IMR-90 (cell line): ENCODE data around the gene ADAMTS6.

Experiments used
- MAZ ChIP-seq: IDR thresholded peaks from 2 replicates; pipeline ENCODE4 v1.6.1; 2012; ENCODE audit warnings: low read depth, mild to moderate bottlenecking, low read length, improper control_type of control experiment, moderate library complexity, borderline replicate concordance
- MXI1 ChIP-seq: IDR thresholded peaks from 2 replicates; pipeline ENCODE4 v1.6.1; 2012; ENCODE audit warnings: low read depth, mild to moderate bottlenecking, low read length, moderate library complexity, borderline replicate concordance
- NFE2L2 ChIP-seq: fragments of 150-350 bp; IDR thresholded peaks from 2 replicates; pipeline ENCODE4 v1.6.1; 2016; ENCODE audit warnings: low read depth, mild to moderate bottlenecking, low read length
- POLR2A ChIP-seq: IDR thresholded peaks from 2 replicates; pipeline ENCODE4 v1.6.1; 2012; ENCODE audit warnings: mild to moderate bottlenecking, low read depth, low read length
- TF ChIP-seq, protein P1 (sequence below): conservative IDR thresholded peaks from 2 replicates; pipeline ENCODE4 v1.5.1; 2012; ENCODE audit warnings: mild to moderate bottlenecking, low read depth, low read length, improper control_type of control experiment

DNA sequence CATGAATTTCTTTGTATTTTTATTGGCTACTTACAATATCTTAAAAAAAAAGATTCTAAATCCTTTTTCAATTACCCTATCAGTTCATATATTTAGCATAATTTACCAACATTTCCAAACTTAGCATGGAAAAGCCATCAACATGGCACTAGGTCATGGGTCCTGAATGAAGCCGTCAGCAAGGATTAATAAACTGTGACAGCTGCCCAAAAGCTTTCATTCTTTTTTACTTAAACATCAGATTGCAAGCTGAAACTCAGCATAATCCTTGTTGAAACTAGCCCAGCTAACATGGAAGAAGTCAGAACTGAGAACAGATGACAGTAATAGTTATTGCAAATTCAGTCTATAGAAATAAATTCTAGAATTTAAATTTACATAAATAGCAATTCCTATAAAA lies 209.8 kb downstream of the ADAMTS6 start:
- TF ChIP-seq POLR2A (no peak), MXI1 (no peak), MAZ (no peak), NFE2L2 (no peak)
- TF ChIP-seq, protein P1, sequence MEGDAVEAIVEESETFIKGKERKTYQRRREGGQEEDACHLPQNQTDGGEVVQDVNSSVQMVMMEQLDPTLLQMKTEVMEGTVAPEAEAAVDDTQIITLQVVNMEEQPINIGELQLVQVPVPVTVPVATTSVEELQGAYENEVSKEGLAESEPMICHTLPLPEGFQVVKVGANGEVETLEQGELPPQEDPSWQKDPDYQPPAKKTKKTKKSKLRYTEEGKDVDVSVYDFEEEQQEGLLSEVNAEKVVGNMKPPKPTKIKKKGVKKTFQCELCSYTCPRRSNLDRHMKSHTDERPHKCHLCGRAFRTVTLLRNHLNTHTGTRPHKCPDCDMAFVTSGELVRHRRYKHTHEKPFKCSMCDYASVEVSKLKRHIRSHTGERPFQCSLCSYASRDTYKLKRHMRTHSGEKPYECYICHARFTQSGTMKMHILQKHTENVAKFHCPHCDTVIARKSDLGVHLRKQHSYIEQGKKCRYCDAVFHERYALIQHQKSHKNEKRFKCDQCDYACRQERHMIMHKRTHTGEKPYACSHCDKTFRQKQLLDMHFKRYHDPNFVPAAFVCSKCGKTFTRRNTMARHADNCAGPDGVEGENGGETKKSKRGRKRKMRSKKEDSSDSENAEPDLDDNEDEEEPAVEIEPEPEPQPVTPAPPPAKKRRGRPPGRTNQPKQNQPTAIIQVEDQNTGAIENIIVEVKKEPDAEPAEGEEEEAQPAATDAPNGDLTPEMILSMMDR, result no peak
